Body of pancreas (tissue), 4 donors: ENCODE results near the gene CEACAM20.

Experiments used
- CTCF ChIP-seq, 7 experiments: fragments of 450-650 bp in 4 of 7; fragments of 200-600 bp in 3 of 7; sonication (generic) in 3 of 7; IDR thresholded peaks; one replicate each; pipeline ENCODE4 v1.5.1; 2016 to 2019; ENCODE audit warnings: antibody characterized with exemption in 7 of 7
- POLR2A ChIP-seq, 3 donors: fragments of 450-650 bp; IDR thresholded peaks; one replicate each; pipeline ENCODE4 v1.6.1; 2016; ENCODE audit warnings: antibody characterized with exemption in 3 of 3, mild to moderate bottlenecking in 2 of 3

GRCh38 chr19:44515907-44516306 is 13.6 kb downstream of the CEACAM20 start:
- no peak for TF ChIP-seq CTCF (IDR thresholded peaks at IDR 0.05)
- TF ChIP-seq POLR2A (IDR thresholded peaks at IDR 0.05): no peak
